Sigmoid colon (tissue), 4 donors: Measurements from ENCODE around the gene P2RX5.

Experiments
- EP300 ChIP-seq, 4 donors: sonication (generic); formaldehyde crosslinking; IDR thresholded peaks; one replicate each; pipeline ENCODE4 v1.6.1; 2017; ENCODE audit warnings: antibody characterized with exemption in 4 of 4
- TF ChIP-seq, protein P1 (sequence below), 4 experiments: fragments of 450-650 bp in 3 of 4; fragments of 200-600 bp in 1 of 4; IDR thresholded peaks; one replicate each; pipeline ENCODE4 v1.5.1; 2016 to 2019; ENCODE audit warnings: antibody characterized with exemption in 4 of 4, mild to moderate bottlenecking in 3 of 4, moderate library complexity in 2 of 4

- TF ChIP-seq, protein P1, sequence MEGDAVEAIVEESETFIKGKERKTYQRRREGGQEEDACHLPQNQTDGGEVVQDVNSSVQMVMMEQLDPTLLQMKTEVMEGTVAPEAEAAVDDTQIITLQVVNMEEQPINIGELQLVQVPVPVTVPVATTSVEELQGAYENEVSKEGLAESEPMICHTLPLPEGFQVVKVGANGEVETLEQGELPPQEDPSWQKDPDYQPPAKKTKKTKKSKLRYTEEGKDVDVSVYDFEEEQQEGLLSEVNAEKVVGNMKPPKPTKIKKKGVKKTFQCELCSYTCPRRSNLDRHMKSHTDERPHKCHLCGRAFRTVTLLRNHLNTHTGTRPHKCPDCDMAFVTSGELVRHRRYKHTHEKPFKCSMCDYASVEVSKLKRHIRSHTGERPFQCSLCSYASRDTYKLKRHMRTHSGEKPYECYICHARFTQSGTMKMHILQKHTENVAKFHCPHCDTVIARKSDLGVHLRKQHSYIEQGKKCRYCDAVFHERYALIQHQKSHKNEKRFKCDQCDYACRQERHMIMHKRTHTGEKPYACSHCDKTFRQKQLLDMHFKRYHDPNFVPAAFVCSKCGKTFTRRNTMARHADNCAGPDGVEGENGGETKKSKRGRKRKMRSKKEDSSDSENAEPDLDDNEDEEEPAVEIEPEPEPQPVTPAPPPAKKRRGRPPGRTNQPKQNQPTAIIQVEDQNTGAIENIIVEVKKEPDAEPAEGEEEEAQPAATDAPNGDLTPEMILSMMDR (IDR thresholded peaks at IDR 0.05), result no peak
- TF ChIP-seq EP300 (IDR thresholded peaks at IDR 0.05), result no peak
Measured at GRCh38 chr17:3708366-3708765, 12.4 kb upstream of the P2RX5 start.
